SK-N-SH treated with all-trans-retinoic acid at 6 μM for 48 hours (cell line): ENCODE results near the gene TAMALIN.
A peak's percentile ranks its signal among the peaks of the same experiment; 100 is the strongest.

Source experiments
- ATAC-seq: fragments of 200-7000 bp; cut with Tn5 transposase; 3 replicates; pipeline ENCODE4 v1.9.1; 2020; ENCODE audit warnings: mild to moderate bottlenecking, moderate library complexity
- ARNTL ChIP-seq: fragments of 450-650 bp; formaldehyde crosslinking; IDR thresholded peaks from 2 replicates; pipeline ENCODE4 v1.5.0; 2020; ENCODE audit warnings: low read depth, mild to moderate bottlenecking, moderate library complexity, borderline replicate concordance
- BACH2 ChIP-seq: fragments of 250-450 bp; sonication (Bioruptor Pico); IDR thresholded peaks from 2 replicates; pipeline ENCODE4 v1.9.0; 2021; ENCODE audit warnings: mild to moderate bottlenecking, borderline replicate concordance
- CREB5 ChIP-seq: fragments of 250-450 bp; sonication (Bioruptor Pico); IDR thresholded peaks from 2 replicates; pipeline ENCODE4 v1.5.1; 2020; ENCODE audit warnings: low read depth, mild to moderate bottlenecking, moderate library complexity
- CSDC2 ChIP-seq: fragments of 250-450 bp; sonication (Bioruptor Pico); IDR thresholded peaks from 2 replicates; pipeline ENCODE4 v1.5.0; 2020; ENCODE audit warnings: mild to moderate bottlenecking, moderate library complexity
- CSRNP3 ChIP-seq: fragments of 250-450 bp; sonication (Bioruptor Pico); IDR thresholded peaks from 2 replicates; pipeline ENCODE4 v1.5.1; 2021; ENCODE audit warnings: mild to moderate bottlenecking, moderate library complexity
- ESRRG ChIP-seq: fragments of 250-450 bp; sonication (Bioruptor Pico); IDR thresholded peaks from 2 replicates; pipeline ENCODE4 v1.6.1; 2021; ENCODE audit warnings: mild to moderate bottlenecking
- ISL1 ChIP-seq: fragments of 250-450 bp; sonication (Bioruptor Pico); IDR thresholded peaks from 2 replicates; pipeline ENCODE4 v2.1.2; 2022; ENCODE audit warnings: mild to moderate bottlenecking, moderate library complexity
- PATZ1 ChIP-seq: fragments of 250-450 bp; sonication (Bioruptor Pico); IDR thresholded peaks from 2 replicates; pipeline ENCODE4 v1.8.0; 2020; ENCODE audit warnings: mild to moderate bottlenecking, moderate library complexity, borderline replicate concordance
- POU6F1 ChIP-seq: fragments of 250-450 bp; sonication (Bioruptor Pico); IDR thresholded peaks from 2 replicates; pipeline ENCODE4 v1.8.0; 2021; ENCODE audit warnings: low read depth, mild to moderate bottlenecking, moderate library complexity, borderline replicate concordance
- PPARA ChIP-seq: fragments of 250-450 bp; sonication (Bioruptor Pico); IDR thresholded peaks from 2 replicates; pipeline ENCODE4 v1.5.0; 2020; ENCODE audit warnings: mild to moderate bottlenecking, borderline replicate concordance
- SNAI2 ChIP-seq: fragments of 250-450 bp; sonication (Bioruptor Pico); IDR thresholded peaks from 2 replicates; pipeline ENCODE4 v1.5.0; 2020; ENCODE audit warnings: mild to moderate bottlenecking, moderate library complexity
- TCF4 ChIP-seq: fragments of 250-450 bp; sonication (Bioruptor Pico); IDR thresholded peaks from 2 replicates; pipeline ENCODE4 v1.8.0; 2021; ENCODE audit warnings: mild to moderate bottlenecking, moderate library complexity, borderline replicate concordance
- TSHZ2 ChIP-seq: fragments of 250-450 bp; sonication (Bioruptor Pico); IDR thresholded peaks from 2 replicates; pipeline ENCODE4 v1.5.0; 2020; ENCODE audit warnings: mild to moderate bottlenecking, moderate library complexity
- ZC3H10 ChIP-seq: fragments of 250-450 bp; sonication (Bioruptor Pico); IDR thresholded peaks from 2 replicates; pipeline ENCODE4 v1.5.1; 2021; ENCODE audit warnings: mild to moderate bottlenecking, moderate library complexity
- ZFP3 ChIP-seq: fragments of 250-450 bp; sonication (Bioruptor Pico); IDR thresholded peaks from 2 replicates; pipeline ENCODE4 v1.5.0; 2020; ENCODE audit warnings: mild to moderate bottlenecking, moderate library complexity
- ZFP30 ChIP-seq: fragments of 450-650 bp; formaldehyde crosslinking; IDR thresholded peaks from 2 replicates; pipeline ENCODE4 v1.5.0; 2022; ENCODE audit warnings: mild to moderate bottlenecking, moderate library complexity
- ZNF565 ChIP-seq: fragments of 450-650 bp; formaldehyde crosslinking; conservative IDR thresholded peaks from 2 replicates; pipeline ENCODE4 v1.5.0; 2020; ENCODE audit warnings: low read depth, mild to moderate bottlenecking, moderate library complexity
- ZNF70 ChIP-seq: fragments of 450-650 bp; formaldehyde crosslinking; IDR thresholded peaks from 2 replicates; pipeline ENCODE4 v1.5.0; 2020; ENCODE audit warnings: mild to moderate bottlenecking, moderate library complexity

The TAMALIN gene

GRCh38 chr12:52050116-52050757 lies 43.5 kb downstream of the TAMALIN start:
- TF ChIP-seq ZC3H10 (0 out of 2 replicates have a peak, but pooled peaks have one; percentile 21), TCF4 (no peak)
- no peak for ATAC-seq

- ATAC-seq: peak; percentile 69
- TF ChIP-seq CSDC2 (CRISPR knock-in tag) (0 out of 2 replicates have a peak, but pooled peaks have one; percentile 48), ARNTL (CRISPR knock-in tag) (no peak), ZFP3 (peak; percentile 66; the same call in 1 of the 2 replicates), CREB5 (CRISPR knock-in tag) (peak; percentile 27; the same call in 1 of the 2 replicates), PPARA (CRISPR knock-in tag) (no peak), CSRNP3 (CRISPR knock-in tag) (peak; percentile 47; the same call in 1 of the 2 replicates)
These were observed 44.2 kb downstream of the TAMALIN start, which contains the start of gene NR4A1 for GRCh38 chr12:52050758-52051541. Gene NR4A1 (plus strand): TSS chr12:52051442. CDS start chr12:52054329, 2,887 bp downstream.

- ATAC-seq: no peak
- TF ChIP-seq ISL1 (CRISPR knock-in tag): no peak
- TF ChIP-seq CREB5 (CRISPR knock-in tag): peak; percentile 66
- TF ChIP-seq, all 23 proteins: peak for 1
These were observed 45.9 kb downstream of the TAMALIN start for GRCh38 chr12:52052468-52053186.

- ATAC-seq: no peak
- TF ChIP-seq CSDC2 (CRISPR knock-in tag) (no peak), POU6F1 (CRISPR knock-in tag) (no peak), PATZ1 (CRISPR knock-in tag) (no peak), ESRRG (CRISPR knock-in tag) (no peak), PPARA (CRISPR knock-in tag) (no peak), ZFP3 (no peak), ZFP30 (CRISPR knock-in tag) (no peak), ARNTL (CRISPR knock-in tag) (no peak), ZNF565 (CRISPR knock-in tag) (no peak), ZNF70 (CRISPR knock-in tag) (no peak), BACH2 (CRISPR knock-in tag) (no peak), CREB5 (CRISPR knock-in tag) (no peak), TSHZ2 (CRISPR knock-in tag) (no peak), SNAI2 (CRISPR knock-in tag) (no peak)
These were observed 46.9 kb downstream of the TAMALIN start for GRCh38 chr12:52053536-52054209.
